HG03060 (cell line): ENCODE measurements around the gene SLC20A1.
"Not testable (repeated sequence)": the region's sequence is repeated elsewhere in the genome, so short reads cannot be mapped to it uniquely, and the experiment has no call there.

Experiments used
- ATAC-seq: cut with Tn5 transposase; IDR thresholded peaks from one replicate; pipeline ENCODE4 v1.9.1; 2021; ENCODE audit warnings: low read depth, moderate number of reproducible peaks; ENCODE audit not compliant: unreplicated experiment

SLC20A1 gene

DNA sequence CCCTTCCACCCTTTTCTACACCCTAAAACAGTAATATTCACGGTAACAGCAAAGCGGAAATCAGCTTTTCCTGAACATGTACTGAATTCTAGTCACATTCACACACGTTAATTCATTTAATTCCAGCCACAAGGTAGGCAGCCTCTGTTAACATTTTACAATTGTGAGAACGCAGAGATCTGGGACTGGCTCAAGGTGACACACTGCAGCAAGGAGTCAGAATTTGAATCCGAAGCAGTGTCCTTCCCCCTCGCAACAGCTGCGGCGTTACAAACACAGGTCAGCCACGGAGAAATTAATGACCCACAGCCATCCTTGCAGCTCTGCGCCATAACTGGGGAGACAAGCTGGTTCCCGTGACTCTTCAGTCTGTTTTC, 818 bp upstream of the SLC20A1 start:
- ATAC-seq, result no peak

DNA sequence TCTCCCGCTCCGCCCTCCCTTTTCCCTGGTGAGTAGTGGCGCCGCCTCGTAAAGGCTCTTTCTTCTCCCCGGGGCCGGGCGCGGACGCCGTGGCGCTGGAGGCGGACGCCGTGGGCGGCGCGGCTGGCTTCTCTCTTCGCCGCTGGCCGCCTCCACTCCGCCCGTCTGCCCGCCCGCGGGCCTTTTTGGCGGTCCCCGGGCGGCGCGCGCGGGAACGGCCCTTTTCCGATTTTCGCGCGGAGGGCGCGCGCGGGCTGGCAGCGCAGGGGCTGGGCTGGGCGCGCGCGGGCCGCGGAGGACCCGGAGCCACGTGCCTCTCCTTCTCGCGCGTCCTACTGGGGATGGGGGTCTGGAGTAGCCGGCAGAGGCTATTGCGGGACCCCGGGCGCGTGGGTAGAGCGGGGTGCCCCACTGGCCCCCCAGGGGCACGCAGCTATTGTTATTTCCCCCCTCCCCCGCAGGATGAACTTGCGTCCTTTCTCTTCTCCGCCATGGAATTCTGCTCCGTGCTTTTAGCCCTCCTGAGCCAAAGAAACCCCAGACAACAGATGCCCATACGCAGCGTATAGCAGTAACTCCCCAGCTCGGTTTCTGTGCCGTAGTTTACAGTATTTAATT, 472 bp downstream of the SLC20A1 start:
- ATAC-seq, result no peak

DNA sequence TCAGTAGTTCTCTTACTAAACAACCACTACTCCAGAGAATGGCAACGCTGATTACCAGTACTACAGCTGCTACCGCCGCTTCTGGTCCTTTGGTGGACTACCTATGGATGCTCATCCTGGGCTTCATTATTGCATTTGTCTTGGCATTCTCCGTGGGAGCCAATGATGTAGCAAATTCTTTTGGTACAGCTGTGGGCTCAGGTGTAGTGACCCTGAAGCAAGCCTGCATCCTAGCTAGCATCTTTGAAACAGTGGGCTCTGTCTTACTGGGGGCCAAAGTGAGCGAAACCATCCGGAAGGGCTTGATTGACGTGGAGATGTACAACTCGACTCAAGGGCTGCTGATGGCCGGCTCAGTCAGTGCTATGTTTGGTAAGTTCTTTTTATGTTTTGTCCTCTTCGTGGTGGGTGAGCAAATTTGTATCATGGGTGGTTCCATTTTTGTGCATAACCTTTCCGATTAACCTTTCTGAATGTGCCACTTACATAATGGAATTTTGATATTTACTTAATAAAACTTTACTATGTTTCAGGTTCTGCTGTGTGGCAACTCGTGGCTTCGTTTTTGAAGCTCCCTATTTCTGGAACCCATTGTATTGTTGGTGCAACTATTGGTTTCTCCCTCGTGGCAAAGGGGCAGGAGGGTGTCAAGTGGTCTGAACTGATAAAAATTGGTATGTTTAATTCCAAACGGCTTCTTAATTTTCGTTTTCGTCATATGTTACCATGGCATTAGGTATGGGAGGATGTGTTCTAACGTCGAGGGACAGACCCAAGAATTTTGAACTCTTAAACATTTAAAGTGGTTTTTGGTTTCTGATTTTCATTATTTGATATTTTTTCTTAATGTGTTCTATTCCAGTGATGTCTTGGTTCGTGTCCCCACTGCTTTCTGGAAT, 1.3 kb downstream of the SLC20A1 start:
- no peak for ATAC-seq

- no peak for ATAC-seq
Observed at GRCh38 chr2:112648081-112648480, 2.3 kb downstream of the SLC20A1 start.

DNA sequence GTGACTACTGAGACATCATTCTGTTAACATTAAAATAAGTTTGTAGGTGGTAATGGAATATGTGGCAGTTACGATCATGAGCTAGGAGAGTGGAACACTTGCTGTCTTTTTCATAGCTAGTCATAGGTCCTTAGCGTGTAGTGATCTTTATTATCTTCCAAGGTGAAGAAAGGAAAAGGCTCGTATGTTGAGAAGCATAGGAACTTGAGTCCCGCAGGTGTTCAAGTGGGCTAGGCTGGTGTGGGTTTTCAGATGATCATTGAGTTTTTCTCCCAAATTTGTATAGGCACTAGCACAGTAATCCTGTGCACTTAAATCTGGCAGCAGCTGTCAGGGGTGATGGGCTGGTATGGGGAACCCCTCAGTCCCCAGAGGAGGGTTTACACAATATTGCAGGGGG, 10.9 kb downstream of the SLC20A1 start:
- no peak for ATAC-seq

- ATAC-seq, result no peak
Observed at GRCh38 chr2:112658301-112658700, 12.6 kb downstream of the SLC20A1 start.

DNA sequence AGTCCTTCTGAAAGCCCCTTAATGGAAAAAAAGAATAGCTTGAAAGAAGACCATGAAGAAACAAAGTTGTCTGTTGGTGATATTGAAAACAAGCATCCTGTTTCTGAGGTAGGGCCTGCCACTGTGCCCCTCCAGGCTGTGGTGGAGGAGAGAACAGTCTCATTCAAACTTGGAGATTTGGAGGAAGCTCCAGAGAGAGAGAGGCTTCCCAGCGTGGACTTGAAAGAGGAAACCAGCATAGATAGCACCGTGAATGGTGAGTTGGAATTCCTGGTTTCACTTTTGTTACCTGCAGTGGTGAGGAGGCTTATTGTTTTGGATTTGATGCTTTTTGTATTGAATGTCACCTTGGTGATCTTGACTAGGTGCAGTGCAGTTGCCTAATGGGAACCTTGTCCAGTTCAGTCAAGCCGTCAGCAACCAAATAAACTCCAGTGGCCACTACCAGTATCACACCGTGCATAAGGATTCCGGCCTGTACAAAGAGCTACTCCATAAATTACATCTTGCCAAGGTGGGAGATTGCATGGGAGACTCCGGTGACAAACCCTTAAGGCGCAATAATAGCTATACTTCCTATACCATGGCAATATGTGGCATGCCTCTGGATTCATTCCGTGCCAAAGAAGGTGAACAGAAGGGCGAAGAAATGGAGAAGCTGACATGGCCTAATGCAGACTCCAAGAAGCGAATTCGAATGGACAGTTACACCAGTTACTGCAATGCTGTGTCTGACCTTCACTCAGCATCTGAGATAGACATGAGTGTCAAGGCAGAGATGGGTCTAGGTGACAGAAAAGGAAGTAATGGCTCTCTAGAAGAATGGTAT, 13.3 kb downstream of the SLC20A1 start:
- no peak for ATAC-seq

GRCh38 chr2:112660138-112660537, 14.4 kb downstream of the SLC20A1 start:
- ATAC-seq, result no peak

DNA sequence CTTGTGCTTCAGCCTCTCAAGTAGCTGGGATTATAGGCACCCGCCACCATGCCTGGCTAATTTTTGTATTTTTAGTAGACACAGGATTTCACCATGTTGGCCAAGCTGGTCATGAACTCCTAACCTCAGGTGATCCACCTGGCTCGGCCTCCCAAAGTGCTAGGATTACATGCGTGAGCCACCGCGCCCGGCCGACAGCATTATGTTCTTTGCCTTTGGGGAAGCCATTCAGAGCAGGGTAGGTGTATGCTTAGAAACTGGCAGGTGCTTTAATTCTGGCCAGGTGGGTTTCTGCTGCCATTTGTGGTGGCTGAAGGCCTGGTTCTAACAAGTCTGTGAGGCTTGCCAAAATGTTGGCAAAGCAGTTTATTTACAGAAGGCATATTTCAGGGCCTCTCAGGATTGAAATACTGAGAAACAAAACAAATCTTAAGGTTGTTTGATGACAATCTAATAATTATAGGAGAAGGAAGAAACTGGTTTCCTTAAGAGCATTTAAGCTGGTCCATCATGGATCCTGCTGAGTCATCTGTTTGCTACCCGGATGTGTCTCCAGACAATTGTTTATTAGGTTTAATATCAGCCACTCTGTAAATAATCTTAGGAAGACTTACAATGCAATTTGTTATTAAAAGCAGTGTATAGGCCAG, 16.0 kb downstream of the SLC20A1 start:
- ATAC-seq, result no peak

DNA sequence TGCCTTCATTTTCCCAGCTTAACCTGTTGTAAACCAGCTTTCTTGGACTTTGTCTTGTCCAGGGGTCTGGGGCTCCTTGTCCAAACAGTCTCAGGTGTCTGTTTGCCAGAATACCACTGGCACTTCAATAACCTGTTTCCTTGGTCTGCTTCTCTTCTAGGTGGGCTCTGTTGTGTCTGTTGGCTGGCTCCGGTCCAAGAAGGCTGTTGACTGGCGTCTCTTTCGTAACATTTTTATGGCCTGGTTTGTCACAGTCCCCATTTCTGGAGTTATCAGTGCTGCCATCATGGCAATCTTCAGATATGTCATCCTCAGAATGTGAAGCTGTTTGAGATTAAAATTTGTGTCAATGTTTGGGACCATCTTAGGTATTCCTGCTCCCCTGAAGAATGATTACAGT, 17.0 kb downstream of the SLC20A1 start:
- ATAC-seq, result no peak

DNA sequence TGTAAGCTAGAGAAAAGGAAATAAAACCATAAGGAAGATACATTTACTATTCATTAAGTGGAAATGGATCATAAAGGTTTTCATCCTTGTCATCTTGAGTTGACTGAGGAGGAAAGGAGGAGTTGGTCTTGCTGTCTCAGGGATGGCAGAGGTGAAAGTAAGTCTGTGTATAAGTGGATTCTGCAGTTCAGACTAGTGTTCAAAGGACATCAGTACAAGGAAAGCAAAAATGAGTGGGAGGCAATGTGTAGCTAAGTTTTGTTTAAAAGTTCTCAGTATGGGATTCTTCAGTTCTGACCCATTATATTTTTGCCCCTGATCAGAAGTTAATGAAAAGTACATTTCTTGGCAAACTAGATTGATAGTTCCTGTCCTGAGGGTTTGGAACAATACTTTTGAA, 18.9 kb downstream of the SLC20A1 start:
- no peak for ATAC-seq

- ATAC-seq, result no peak
Observed at GRCh38 chr2:112665113-112665780, 19.5 kb downstream of the SLC20A1 start.

- no peak for ATAC-seq
Observed at GRCh38 chr2:112666761-112667122, 21.0 kb downstream of the SLC20A1 start.

DNA sequence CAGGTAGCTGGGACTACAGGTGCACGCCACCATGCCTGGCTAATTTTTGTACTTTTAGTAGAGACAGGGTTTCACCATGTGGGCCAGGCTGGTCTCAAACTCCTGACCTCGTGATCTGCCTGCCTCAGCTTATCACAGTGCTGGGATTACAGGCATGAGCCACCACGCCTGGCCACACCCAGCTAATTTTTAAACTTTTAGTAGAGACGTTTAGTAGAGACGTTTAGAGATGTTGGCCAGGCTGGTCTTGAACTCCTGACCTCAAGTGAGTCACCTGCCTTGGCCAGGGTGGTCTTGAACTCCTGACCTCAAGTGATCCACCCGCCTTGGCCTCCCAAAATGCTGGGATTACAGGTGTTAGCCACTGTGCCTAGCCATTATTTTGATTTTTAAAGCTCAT, 21.8 kb downstream of the SLC20A1 start:
- not testable (repeated sequence) for ATAC-seq

- ATAC-seq, result no peak
Observed at GRCh38 chr2:112669667-112670066, 23.9 kb downstream of the SLC20A1 start.

DNA sequence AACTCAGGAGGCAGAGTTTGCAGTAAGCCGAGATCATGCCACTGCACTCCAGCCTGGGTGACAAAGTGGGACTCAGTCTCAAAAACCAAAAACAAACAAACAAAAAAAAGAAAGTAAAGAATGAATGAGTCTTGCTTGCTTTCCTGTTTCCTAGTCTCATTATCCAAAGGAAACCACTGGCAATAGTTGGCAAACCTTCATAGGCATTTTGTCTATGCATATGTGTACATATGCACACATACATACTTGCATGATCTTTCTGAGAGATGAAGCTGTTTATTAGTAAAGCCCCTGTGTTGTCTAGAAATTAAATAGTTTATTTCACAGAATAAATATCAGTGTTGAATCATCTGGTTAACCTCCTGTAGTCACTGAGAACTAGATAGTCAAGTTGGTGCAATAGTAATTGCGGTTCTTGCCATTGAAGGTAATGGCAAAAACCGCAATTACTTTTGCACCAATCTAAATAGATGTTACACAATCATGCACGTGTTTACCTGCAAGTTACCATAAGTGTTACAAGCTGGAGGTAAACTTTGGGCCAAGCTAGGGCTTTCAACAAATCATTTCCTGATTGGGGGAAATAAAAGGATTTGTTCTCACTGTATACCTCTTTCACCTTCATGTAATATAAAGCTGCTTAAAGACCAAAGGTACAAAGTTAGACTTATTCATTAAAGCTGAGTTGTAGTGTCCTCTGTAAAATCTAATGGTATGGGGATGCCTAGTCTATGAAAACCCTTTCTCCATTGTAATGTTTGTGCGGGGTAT, 24.7 kb downstream of the SLC20A1 start:
- ATAC-seq, result no peak

- ATAC-seq, result no peak
Observed at GRCh38 chr2:112671801-112672200, 26.1 kb downstream of the SLC20A1 start.

GRCh38 chr2:112673008-112673407, 27.3 kb downstream of the SLC20A1 start:
- no peak for ATAC-seq

DNA sequence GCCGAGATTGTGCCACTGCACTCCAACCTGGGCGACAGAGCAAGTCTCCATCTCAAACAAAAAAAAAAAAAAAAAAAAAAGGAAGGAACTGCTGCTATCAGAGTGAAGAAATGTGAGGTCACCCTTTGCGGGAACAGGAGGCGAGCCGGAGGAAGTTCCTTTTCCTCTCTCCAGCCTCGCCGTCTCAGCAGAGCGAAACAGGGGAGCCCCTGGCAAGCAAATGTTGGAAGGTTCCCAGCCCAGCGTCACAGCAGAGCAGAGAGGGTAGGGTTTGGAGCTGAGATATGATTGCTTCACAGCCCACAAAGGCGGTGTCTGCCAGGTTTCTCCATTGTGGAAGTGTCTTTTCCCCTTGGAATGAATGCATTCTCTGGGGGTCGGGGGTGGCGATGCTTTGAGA, 28.5 kb downstream of the SLC20A1 start:
- no peak for ATAC-seq

DNA sequence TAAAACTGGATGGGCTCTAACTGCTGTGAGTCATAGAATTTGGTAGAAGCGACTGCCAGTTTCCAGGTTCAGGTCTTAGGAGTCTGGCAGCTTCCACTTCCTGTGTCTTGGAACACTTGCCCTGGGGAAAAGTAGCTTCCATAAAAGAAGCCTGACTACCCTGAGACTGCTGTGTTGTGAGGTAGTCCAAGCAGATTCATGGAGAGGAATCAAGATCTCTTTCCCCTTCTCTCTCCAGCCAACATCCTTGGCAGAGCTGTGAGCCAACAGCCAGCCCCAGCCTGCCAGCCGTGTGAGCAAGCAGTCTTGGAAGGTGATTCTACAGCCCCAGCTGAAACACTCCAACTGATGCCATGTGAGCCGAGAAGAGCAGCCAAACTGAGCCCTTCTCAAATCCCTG, 33.7 kb downstream of the SLC20A1 start:
- no peak for ATAC-seq
